Central memory CD8-positive, alpha-beta T cell (primary cell): ENCODE data around the gene NBEAL2.
A peak's percentile ranks its signal among the peaks of the same experiment; 100 is the strongest.

ENCODE experiments used
- ATAC-seq: fragments of 150-1000 bp; cut with Tn5 transposase; replicated peaks from 2 replicates; pipeline ENCODE4 v1.10.0; 2022; ENCODE audit warnings: mild to moderate bottlenecking, moderate FRiP score, moderate number of reproducible peaks; ENCODE audit not compliant: poor library complexity, severe bottlenecking; ENCODE audit errors: extremely low read depth
- DNase-seq, 2 donors: peaks; one replicate each; pipeline ENCODE4 v3.0.0; 2021; ENCODE audit warnings: low spot score in 2 of 2
- H3K27ac Mint-ChIP-seq: one replicate; pipeline ENCODE4 v1.8.0; 2022; ENCODE audit warnings: low read depth, mild to moderate bottlenecking, moderate library complexity, mixed read lengths
- H3K27me3 Mint-ChIP-seq: one replicate; pipeline ENCODE4 v1.8.0; 2022; ENCODE audit warnings: mixed read lengths
- H3K36me3 Mint-ChIP-seq: one replicate; pipeline ENCODE4 v1.8.0; 2022; ENCODE audit warnings: mild to moderate bottlenecking, moderate library complexity, mixed read lengths; ENCODE audit not compliant: insufficient read depth
- H3K4me1 Mint-ChIP-seq: one replicate; pipeline ENCODE4 v1.8.0; 2022; ENCODE audit warnings: mixed read lengths
- H3K4me3 Mint-ChIP-seq: one replicate; pipeline ENCODE4 v1.8.0; 2022; ENCODE audit warnings: mild to moderate bottlenecking, moderate library complexity, mixed read lengths
- H3K9me3 Mint-ChIP-seq: one replicate; pipeline ENCODE4 v1.8.0; 2022; ENCODE audit warnings: mixed read lengths

Gene NBEAL2

DNA sequence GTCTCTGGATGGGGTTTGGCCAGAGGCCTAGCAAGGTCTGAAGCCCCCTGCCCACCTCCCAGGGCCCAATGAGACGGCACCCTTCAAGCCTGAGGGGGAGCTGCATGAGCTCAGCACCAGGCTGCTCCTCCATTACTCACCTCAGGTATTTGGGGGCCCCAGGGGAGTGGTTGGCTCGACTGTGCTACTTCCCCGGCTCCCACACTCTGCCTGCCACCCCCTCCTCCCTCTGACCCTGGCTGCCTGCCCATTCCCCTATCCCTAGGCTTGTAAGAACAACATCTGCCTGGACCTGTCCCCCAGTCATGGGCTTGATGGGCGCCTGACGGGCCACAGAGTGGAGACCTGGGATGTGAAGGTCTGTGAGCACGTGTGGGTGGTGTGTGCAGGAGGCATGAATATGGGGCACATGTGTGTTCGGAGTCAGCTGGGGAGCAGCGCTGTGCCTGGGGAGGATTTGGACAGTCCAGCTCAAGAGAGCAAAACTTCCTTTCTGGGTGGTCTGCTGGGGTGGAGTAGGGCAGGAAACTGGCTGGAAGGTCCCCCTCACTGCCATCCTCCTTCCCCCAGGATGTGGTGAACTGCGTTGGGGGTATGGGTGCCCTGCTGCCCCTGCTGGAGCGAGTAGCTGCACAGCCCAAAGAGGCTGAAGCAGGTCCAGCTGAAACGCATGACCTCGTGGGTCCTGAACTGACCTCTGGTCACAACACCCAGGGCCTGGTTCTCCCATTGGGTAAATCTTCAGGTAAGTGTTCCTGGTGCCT lies 17.4 kb downstream of the NBEAL2 start:
- Mint-ChIP-seq H3K27me3 (no peaks in the 10 kb centered on the region), H3K4me1 (peaks cover 26% of the 10 kb centered on the region), H3K36me3 (peaks cover 20% of the 10 kb centered on the region), H3K9me3 (no peaks in the 10 kb centered on the region), H3K4me3 (peak overlapping the region; percentile 52), H3K27ac (peak overlapping the region; percentile 84)
- DNase-seq = no peak
- no peak for ATAC-seq

DNA sequence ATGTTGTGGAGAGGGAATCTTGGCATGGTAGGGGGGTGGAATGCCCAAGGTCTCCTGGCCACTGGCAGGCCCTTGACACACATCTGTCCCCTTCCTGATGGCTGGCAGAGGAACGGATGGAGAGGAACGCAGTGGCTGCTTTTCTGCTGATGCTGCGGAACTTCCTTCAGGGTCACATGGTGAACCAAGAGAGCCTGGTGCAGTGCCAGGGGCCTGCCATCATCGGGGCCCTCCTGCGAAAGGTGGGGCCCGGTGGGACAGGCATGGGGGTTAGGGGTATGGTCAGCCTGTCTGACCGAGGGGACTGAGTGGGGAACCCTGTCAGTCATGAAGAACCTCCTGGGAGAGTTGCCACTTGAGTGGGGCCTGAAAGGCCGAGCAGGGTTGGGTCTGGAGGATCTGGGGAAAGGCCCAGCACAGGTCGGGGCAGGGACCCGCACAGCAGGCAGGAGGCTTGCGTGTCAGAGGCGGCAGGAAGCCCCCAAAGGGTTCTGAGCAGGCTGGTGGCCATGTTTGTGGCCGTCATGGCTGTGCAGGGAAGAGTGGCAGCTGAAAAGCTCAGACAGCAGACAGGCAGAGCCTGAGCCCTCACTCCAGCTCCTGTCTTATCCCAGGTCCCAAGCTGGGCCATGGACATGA lies 18.1 kb downstream of the NBEAL2 start:
- Mint-ChIP-seq H3K36me3 (peaks cover 23% of the 10 kb centered on the region), H3K27ac (peak overlapping the region; percentile 84)
- no peak for DNase-seq

DNA sequence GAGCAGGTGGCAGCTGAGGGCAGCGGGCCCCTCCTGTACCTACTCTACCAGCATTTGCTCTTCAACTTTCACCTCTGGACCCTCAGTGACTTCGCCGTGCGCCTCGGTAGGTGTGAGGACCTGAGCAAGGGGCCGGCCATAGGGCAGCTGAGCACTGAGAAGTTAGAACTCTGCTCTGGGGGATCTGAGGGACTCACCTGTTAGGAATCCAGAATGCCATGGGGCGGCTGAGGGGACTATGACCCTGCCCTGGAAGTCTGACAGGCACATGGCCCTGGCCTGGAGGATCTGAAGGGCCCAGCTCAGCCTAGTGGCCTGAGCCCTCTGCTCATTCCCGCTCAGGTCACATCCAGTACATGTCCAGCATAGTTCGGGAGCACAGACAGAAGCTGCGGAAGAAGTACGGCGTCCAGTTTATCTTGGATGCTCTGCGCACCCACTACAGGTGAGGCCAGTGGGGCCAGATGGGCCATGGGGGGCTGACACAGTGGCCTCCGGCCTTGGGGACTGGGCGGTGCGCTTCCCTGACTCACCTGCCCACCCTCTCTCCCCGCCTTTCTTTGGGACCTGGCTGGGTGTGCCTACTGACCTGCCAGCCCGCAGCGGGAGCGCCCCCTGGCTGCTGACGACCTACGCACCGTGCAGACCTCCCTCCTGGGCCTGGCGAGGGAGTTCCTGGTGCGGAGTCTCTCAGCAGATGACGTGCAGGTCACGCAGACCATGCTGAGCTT lies 18.8 kb downstream of the NBEAL2 start:
- Mint-ChIP-seq H3K27me3 (no peaks in the 10 kb centered on the region), H3K36me3 (peaks cover 27% of the 10 kb centered on the region), H3K4me1 (peaks cover 21% of the 10 kb centered on the region), H3K4me3 (no peak overlapping the region), H3K9me3 (no peaks in the 10 kb centered on the region), H3K27ac (peak overlapping the region; percentile 84)
- DNase-seq = peak; percentile 57 to 66
- ATAC-seq = peak; percentile 61

More for the DNA sequence above, 18.1 kb downstream of the NBEAL2 start:
- no peak for ATAC-seq
- peaks cover 21% of the 10 kb centered on the region for H3K4me1 Mint-ChIP-seq
- no peak overlapping the region for H3K4me3 Mint-ChIP-seq
- H3K27me3 Mint-ChIP-seq = no peaks in the 10 kb centered on the region
- no peaks in the 10 kb centered on the region for H3K9me3 Mint-ChIP-seq

DNA sequence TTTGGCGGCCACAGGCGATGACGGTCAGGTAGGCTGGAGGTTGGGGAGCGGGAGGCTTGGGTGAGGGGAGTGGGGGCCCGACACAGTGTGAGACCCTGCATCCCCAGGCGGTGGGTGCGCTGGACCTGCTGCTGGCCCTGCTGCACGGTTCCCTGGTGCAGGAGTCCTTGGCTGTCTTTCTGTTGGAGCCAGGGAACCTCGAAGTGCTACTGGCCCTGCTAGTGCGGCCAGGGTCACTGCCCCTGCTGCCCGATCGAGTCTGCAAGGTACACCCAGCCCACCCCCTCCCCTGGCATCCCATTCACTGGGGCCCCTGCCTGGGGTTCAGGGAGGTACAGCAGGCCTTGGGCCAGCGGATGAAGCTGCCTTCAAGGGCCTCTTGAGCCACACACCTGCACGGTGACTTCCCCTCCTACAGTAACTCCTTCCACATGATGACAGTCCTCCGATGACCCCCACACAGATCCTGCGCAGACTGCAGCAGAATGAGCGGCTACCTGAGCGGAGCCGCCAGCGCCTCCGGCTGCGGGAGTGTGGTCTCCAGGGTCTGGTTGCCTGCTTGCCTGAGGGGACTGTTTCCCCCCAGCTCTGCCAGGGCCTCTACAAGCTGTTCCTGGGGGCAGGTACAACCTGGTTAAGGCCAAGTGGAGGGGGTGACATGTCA lies 19.5 kb downstream of the NBEAL2 start:
- no peak for DNase-seq
- no peak for ATAC-seq
- no peaks in the 10 kb centered on the region for H3K27me3 Mint-ChIP-seq
- peaks cover 21% of the 10 kb centered on the region for H3K4me1 Mint-ChIP-seq
- H3K4me3 Mint-ChIP-seq = no peak overlapping the region
- no peaks in the 10 kb centered on the region for H3K9me3 Mint-ChIP-seq
- H3K36me3 Mint-ChIP-seq = peaks cover 30% of the 10 kb centered on the region
- peak overlapping the region; percentile 84 for H3K27ac Mint-ChIP-seq

DNA sequence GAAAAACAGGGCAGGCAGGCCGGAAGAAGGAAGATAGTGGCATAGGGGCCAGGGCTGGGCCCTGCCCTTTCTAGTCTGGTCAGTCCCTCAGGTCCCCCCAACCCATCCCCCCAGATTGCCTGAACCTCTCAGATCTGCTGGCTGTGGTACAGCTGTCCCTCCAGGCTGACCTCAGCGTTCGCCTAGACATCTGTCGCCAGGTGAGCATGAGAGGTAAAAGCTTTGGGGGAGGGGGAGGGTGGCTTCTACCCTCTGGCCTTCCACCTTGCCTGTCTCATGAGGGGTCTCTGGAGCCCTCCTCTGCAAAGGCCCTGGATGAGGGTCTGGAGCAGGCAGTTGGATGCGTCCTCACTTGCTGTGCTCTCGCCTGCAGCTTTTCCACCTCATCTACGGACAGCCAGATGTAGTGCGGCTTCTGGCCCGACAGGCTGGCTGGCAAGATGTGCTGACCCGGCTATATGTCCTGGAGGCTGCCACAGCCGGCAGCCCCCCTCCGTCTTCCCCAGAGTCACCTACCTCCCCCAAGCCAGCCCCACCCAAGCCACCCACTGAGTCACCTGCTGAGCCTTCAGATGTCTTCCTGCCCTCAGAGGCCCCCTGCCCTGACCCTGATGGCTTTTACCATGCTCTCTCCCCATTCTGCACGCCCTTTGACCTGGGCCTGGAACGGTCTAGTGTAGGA lies 20.2 kb downstream of the NBEAL2 start:
- Mint-ChIP-seq H3K27me3 (no peaks in the 10 kb centered on the region), H3K4me1 (peaks cover 21% of the 10 kb centered on the region), H3K36me3 (peaks cover 35% of the 10 kb centered on the region), H3K27ac (peak overlapping the region; percentile 6), H3K9me3 (no peaks in the 10 kb centered on the region), H3K4me3 (no peak overlapping the region)
- ATAC-seq (no peak), DNase-seq (no peak)

DNA sequence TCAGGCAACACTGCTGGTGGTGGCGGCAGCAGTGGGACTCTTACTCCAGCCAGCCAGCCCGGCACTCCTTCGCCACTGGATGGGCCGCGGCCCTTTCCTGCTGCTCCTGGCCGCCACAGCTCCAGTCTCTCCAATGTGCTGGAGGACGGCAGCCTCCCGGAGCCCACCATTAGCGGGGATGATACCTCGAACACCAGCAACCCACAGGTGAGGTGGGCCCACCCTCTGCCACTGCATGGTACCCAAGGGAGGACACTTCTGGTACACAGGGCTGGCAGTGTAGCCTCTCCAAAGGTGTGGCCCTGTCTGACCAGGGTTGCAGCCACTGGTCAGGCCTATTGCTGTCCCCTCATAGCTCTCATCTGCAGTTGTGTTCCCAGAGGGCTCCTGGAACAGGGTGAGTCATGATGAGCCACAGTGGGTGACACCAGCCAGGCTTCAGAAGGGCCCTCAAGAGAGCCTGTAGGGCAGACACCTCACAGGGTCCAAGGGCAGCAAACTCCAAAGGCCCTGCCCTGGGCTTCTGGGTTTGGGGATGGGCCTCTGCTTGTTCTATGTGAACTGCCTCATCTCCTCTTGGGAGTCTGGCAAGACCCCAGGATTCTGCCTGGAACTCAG lies 20.8 kb downstream of the NBEAL2 start:
- no peaks in the 10 kb centered on the region for H3K27me3 Mint-ChIP-seq
- ATAC-seq (no peak), DNase-seq (no peak)
- H3K4me1 Mint-ChIP-seq = peaks cover 21% of the 10 kb centered on the region
- peaks cover 35% of the 10 kb centered on the region for H3K36me3 Mint-ChIP-seq
- no peak overlapping the region for H3K4me3 Mint-ChIP-seq
- H3K27ac Mint-ChIP-seq = peak overlapping the region; percentile 6
- H3K9me3 Mint-ChIP-seq = no peaks in the 10 kb centered on the region

DNA sequence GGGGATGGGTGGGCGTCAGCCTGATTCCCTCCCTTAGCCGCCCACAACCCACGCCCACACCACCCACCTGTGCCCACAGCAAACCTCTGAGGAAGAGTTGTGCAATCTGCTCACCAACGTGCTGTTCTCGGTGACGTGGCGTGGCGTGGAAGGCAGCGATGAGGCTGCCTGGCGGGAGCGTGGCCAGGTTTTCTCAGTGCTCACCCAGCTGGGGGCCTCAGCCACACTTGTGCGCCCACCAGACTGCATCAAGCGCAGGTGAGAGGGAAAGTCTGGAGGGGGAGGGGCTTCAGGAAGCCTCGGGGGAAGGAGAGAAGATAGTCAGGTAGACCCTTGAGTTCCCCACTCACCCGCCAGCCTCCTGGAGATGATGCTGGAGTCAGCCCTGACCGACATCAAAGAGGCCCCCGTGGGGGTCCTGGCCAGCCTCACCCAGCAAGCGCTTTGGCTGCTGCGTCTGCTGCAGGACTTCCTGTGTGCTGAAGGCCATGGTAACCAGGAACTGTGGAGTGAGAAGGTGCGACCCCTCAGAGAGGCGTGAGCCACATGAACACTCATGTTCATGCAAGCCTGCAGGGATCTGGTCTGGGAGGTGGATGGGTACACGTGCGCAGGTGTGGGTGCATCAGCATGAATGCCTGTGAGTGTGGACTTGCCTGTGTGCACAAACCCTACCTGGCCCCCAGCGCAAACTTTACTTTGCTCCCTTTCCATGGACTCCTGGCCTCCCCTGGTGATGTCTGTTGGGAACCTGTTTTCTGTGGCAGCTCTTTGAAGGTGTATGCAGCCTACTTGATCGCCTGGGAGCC lies 21.7 kb downstream of the NBEAL2 start:
- Mint-ChIP-seq H3K27ac (no peak overlapping the region), H3K9me3 (no peaks in the 10 kb centered on the region), H3K27me3 (no peaks in the 10 kb centered on the region), H3K4me1 (peaks cover 26% of the 10 kb centered on the region), H3K36me3 (peaks cover 41% of the 10 kb centered on the region), H3K4me3 (no peak overlapping the region)
- no peak for ATAC-seq
- no peak for DNase-seq

DNA sequence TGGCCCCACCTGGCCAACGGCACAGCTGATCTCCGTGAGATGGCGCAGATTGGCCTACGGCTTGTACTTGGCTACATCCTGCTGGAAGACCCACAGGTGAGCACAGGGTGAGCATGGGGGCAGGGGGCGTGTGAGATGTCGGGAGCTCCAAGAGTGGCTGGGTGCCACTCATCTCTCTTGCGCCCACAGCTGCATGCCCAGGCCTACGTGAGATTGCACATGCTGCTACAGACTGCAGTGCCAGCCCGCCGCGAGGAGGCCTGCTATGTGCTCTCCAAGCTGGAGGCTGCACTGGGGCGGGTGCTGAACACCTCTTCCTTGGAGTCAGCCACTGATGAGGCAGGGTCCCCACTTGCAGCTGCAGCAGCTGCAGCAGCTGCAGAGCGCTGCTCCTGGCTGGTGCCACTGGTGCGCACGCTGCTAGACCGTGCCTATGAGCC lies 22.3 kb downstream of the NBEAL2 start:
- no peak for DNase-seq
- Mint-ChIP-seq H3K27ac (no peak overlapping the region), H3K4me1 (peaks cover 24% of the 10 kb centered on the region), H3K36me3 (peaks cover 45% of the 10 kb centered on the region), H3K9me3 (no peaks in the 10 kb centered on the region), H3K4me3 (no peak overlapping the region), H3K27me3 (no peaks in the 10 kb centered on the region)
- ATAC-seq = no peak

DNA sequence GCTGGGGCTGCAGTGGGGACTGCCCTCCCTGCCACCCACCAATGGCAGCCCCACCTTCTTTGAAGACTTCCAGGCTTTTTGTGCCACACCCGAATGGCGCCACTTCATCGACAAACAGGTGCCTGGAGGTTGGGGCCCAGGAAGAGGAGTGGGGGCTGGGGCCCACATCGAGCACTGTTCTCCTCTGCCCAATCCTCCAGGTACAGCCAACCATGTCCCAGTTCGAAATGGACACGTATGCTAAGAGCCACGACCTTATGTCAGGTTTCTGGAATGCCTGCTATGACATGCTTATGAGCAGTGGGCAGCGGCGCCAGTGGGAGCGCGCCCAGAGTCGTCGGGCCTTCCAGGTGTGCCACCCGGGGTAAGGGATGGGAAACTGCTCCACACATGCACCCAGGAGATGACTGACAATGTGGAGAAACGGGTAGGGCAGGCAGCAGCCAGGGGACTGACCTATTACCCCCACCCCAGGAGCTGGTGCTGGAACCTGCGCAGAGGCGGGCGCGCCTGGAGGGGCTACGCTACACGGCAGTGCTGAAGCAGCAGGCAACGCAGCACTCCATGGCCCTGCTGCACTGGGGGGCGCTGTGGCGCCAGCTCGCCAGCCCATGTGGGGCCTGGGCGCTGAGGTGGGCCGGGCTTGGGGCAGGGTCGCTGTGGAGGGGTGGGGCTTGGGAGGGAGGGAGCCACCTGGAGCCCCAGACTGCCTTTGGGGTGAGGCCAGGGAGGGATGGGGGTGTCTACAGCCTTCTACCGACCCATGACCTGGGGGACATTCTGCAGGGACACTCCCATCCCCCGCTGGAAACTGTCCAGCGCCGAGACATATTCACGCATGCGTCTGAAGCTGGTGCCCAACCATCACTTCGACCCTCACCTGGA lies 22.9 kb downstream of the NBEAL2 start:
- Mint-ChIP-seq H3K27me3 (no peaks in the 10 kb centered on the region), H3K9me3 (no peaks in the 10 kb centered on the region), H3K27ac (no peak overlapping the region), H3K4me1 (peaks cover 17% of the 10 kb centered on the region), H3K36me3 (peaks cover 45% of the 10 kb centered on the region), H3K4me3 (no peak overlapping the region)
- ATAC-seq = no peak
- no peak for DNase-seq

DNA sequence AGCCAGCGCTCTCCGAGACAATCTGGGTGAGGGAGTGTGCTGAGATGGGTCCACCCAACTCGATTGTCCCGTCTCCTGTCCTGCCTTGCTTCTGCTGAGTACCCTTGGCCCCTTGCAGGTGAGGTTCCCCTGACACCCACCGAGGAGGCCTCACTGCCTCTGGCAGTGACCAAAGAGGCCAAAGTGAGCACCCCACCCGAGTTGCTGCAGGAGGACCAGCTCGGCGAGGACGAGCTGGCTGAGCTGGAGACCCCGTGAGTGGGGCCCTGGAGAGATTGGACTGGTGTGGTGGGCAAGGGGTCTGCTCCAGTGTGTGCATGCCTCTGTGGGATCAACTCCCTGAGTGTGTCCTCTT lies 23.6 kb downstream of the NBEAL2 start:
- peaks cover 13% of the 10 kb centered on the region for H3K4me1 Mint-ChIP-seq
- peaks cover 47% of the 10 kb centered on the region for H3K36me3 Mint-ChIP-seq

More for the DNA sequence above, 23.6 kb downstream of the NBEAL2 start:
- DNase-seq (no peak), ATAC-seq (no peak)
- H3K4me3 Mint-ChIP-seq = no peak overlapping the region
- no peak overlapping the region for H3K27ac Mint-ChIP-seq
- H3K27me3 Mint-ChIP-seq = no peaks in the 10 kb centered on the region
- no peaks in the 10 kb centered on the region for H3K9me3 Mint-ChIP-seq
